ENCODE measurements around the gene MAGI2.
A peak's percentile ranks its signal among the peaks of the same experiment; 100 is the strongest.

MAGI2 gene

GRCh38 chr7:79272066-79272669 is 181.3 kb downstream of the MAGI2 start:
- TF ChIP-seq CTCF (conservative IDR thresholded peaks at IDR 0.05), result peak; percentile 89
- no peak overlapping the region for H3K27ac ChIP-seq

GRCh38 chr7:79268730-79269129 is 184.7 kb downstream of the MAGI2 start:
- no peak for TF ChIP-seq CTCF (conservative IDR thresholded peaks at IDR 0.05)
- no peak overlapping the region for H3K27ac ChIP-seq

GRCh38 chr7:79258826-79259225 is 194.6 kb downstream of the MAGI2 start:
- no peak for TF ChIP-seq CTCF (conservative IDR thresholded peaks at IDR 0.05)
- no peak overlapping the region for H3K27ac ChIP-seq

GRCh38 chr7:79257959-79258358 is 195.5 kb downstream of the MAGI2 start:
- TF ChIP-seq CTCF (conservative IDR thresholded peaks at IDR 0.05), result no peak
- no peak overlapping the region for H3K27ac ChIP-seq

GRCh38 chr7:79245623-79246249 is 207.7 kb downstream of the MAGI2 start:
- H3K27ac ChIP-seq, result no peak overlapping the region
- TF ChIP-seq CTCF (conservative IDR thresholded peaks at IDR 0.05), result no peak

GRCh38 chr7:79244482-79244881 is 209.0 kb downstream of the MAGI2 start:
- H3K27ac ChIP-seq, result no peak overlapping the region
- TF ChIP-seq CTCF (conservative IDR thresholded peaks at IDR 0.05), result no peak

- H3K27ac ChIP-seq, result no peak overlapping the region
- no peak for TF ChIP-seq CTCF (conservative IDR thresholded peaks at IDR 0.05)
Observed at GRCh38 chr7:79241288-79242060, 212.0 kb downstream of the MAGI2 start.
